H4 (cell line): ENCODE measurements around the gene HASPIN. TPM values are rescaled to one million over a fixed set of nuclear protein-coding genes. Genes with fewer than 3 reads are reported as not detected.

Experiments used
- DNase-seq: peaks from one replicate; pipeline ENCODE4 v3.0.0-alpha.2; 2015; ENCODE audit warnings: low spot score
- total RNA-seq: library from RNA; depleted of rRNA; stranded (reverse); fragments of >200 nt; shearing (Covaris generic); gene quantifications from 2 replicates; pipeline ENCODE4 v1.2.3, GENCODE V29; 2014; rRNA removed

HASPIN gene
- total RNA-seq, 1 experiment from 2014 or later = 8.5 TPM

GRCh38 chr17:3763777-3764170 is 40.1 kb downstream of the HASPIN start:
- no peak for DNase-seq

DNA sequence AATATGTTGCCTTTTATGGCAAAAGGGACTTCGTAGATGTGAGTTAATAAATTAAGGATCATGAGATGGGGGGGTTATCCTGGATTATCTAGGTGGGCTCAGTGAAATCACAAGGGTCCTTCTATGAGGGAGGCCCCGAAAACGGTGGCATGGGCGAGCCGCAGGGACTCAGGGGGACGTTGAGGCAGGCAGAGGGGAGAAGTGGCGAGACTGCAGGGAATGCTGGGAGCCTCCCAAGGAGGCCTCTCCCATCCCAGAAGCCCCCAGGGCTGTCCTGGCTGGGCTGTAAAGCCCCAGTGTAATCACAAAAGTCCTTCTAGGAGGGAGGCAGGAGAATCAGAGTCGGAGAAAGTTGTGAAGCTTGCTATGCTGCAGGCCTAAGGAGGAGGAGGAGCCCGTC is 42.3 kb downstream of the HASPIN start:
- DNase-seq = no peak

GRCh38 chr17:3766779-3767178 is 43.1 kb downstream of the HASPIN start:
- DNase-seq = no peak

GRCh38 chr17:3768341-3768740 is 44.6 kb downstream of the HASPIN start:
- DNase-seq = no peak

GRCh38 chr17:3768769-3769168 is 45.1 kb downstream of the HASPIN start:
- DNase-seq = no peak

DNA sequence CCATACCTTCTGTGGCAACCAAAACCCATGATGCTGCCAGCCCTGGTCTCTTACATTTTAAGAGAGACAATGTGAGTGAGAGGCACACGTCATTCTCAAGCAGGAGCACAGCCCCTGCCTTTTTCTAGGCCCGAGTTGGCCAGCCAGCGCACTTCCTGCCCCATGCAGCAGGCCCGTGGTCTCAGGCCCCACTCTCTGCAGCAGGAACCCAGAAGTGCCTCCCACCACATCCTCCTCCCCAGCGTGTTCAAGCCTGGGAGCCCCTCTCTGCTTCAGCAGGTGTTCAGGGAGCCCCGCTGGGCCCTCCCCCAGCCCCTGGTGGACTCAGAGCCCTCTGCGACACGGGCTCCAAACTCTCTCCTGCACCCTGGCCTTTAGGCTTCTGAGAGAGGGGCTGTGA is 46.8 kb downstream of the HASPIN start:
- no peak for DNase-seq

DNA sequence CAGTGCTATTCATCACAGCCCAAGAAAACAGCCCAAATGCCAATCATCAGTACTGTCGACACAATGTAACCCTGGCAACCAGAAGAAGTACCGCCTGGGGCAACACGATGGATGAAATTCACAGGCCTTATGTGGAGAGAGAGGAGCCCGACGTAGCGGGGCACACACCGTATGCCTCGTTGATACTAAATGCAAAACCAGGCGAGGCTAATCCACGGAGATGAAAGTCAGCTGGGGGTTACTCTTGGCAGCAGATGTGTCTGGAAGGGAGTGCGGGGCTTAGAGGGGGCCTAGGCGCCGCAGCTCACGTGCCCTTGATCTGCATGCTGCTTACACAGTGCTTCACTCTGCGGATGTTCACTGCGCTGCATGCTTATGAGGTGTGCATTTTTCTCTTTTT is 47.4 kb downstream of the HASPIN start:
- DNase-seq = no peak

- DNase-seq = no peak
Measured at GRCh38 chr17:3772764-3773163, 49.1 kb downstream of the HASPIN start.

GRCh38 chr17:3773511-3773910 is 49.8 kb downstream of the HASPIN start:
- no peak for DNase-seq

DNA sequence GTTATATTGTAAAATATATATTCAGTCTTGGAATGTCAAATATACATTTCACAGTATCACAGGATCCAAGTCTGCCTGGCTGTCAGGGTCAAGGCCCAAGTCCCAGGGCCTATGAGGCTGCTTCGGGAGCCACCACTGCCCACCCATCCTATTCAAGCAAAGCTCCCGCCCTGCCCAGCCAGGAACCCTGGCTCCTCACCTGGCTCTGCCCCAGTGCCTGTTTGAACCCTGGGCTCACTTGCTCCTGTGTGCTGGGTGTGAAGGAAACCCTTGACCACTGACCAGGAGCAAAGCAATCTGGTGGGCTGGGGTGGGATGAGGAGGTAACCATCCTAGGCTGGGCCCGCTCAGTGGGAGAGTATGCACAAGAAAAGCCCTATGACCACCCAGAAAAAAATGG is 50.3 kb downstream of the HASPIN start:
- no peak for DNase-seq

Other genes starting within 250 kb of the HASPIN start
- gene ASPA, start 247.9 kb upstream of the HASPIN start, total RNA-seq = 0.16 and 0.66 TPM in 2 replicates
- gene TRPV3, start 166.1 kb upstream of the HASPIN start, total RNA-seq = not detected in 2 replicates
- gene TRPV1, start 114.5 kb upstream of the HASPIN start, total RNA-seq = 1.2 and 1.7 TPM in 2 replicates
- 4.9 and 6.1 TPM in 2 replicates for gene SHPK, start 87.7 kb upstream of the HASPIN start, total RNA-seq
- 12.6 and 22.6 TPM in 2 replicates for gene CTNS, start 87.1 kb upstream of the HASPIN start, total RNA-seq
- 77.8 and 86.8 TPM in 2 replicates for gene TAX1BP3, start 55.3 kb upstream of the HASPIN start, total RNA-seq
- gene EMC6, start 55.1 kb upstream of the HASPIN start, total RNA-seq = 15.9 and 26.6 TPM in 2 replicates
- gene P2RX5, start 27.7 kb upstream of the HASPIN start, total RNA-seq = not detected in 2 replicates
- gene ITGAE, start 77.3 kb downstream of the HASPIN start, total RNA-seq = 37.6 and 43.0 TPM in 2 replicates
- 4.4 and 6.9 TPM in 2 replicates for gene NCBP3, start 122.3 kb downstream of the HASPIN start, total RNA-seq
- gene CAMKK1, start 169.2 kb downstream of the HASPIN start, total RNA-seq = 2.7 and 3.5 TPM in 2 replicates
- gene P2RX1, start 192.6 kb downstream of the HASPIN start, total RNA-seq = not detected in 2 replicates
- 0.04 TPM in 1 of 2 replicates, not detected in the other for gene ATP2A3, start 240.5 kb downstream of the HASPIN start, total RNA-seq